Calu3 (cell line): ENCODE results near the gene NUTM1. TPM values are rescaled to one million over a fixed set of nuclear protein-coding genes. Genes with fewer than 3 reads are reported as not detected.

Experiments
- BruUV-seq: library from RNA; stranded (reverse); fragments of 400-500 nt; replicated peaks from 2 replicates; lab custom pipeline; 2021; lab: Mats Ljungman, UMichigan
- CTCF ChIA-PET: fragments of 300-600 bp; sonication (Branson Sonifier 250); formaldehyde crosslinking; loops from one replicate; lab custom pipeline; 2022; ENCODE audit warnings: antibody characterized with exemption; lab: Charles Lee
- DNase-seq: peaks from one replicate; pipeline ENCODE4 v3.0.0; 2022
- H3K27ac Mint-ChIP-seq: one replicate; pipeline ENCODE4 v1.8.0; 2022; ENCODE audit warnings: mixed read lengths; ENCODE audit not compliant: unreplicated experiment
- H3K27me3 Mint-ChIP-seq: one replicate; pipeline ENCODE4 v1.8.0; 2022; ENCODE audit warnings: mixed read lengths; ENCODE audit not compliant: unreplicated experiment
- H3K36me3 Mint-ChIP-seq: one replicate; pipeline ENCODE4 v1.8.0; 2022; ENCODE audit warnings: mild to moderate bottlenecking, moderate library complexity, mixed read lengths; ENCODE audit not compliant: insufficient read depth, unreplicated experiment
- H3K4me1 Mint-ChIP-seq: one replicate; pipeline ENCODE4 v1.8.0; 2022; ENCODE audit warnings: mild to moderate bottlenecking, low read depth, mixed read lengths; ENCODE audit not compliant: unreplicated experiment
- H3K4me3 Mint-ChIP-seq: one replicate; pipeline ENCODE4 v1.8.0; 2022; ENCODE audit warnings: mild to moderate bottlenecking, low read depth, moderate library complexity, mixed read lengths; ENCODE audit not compliant: unreplicated experiment
- H3K9me3 Mint-ChIP-seq: one replicate; pipeline ENCODE4 v1.8.0; 2022; ENCODE audit warnings: low read depth, mixed read lengths; ENCODE audit not compliant: unreplicated experiment
- CTCF ChIP-seq: fragments of 200-600 bp; IDR thresholded peaks from one replicate; pipeline ENCODE4 v1.8.0; 2022; ENCODE audit warnings: antibody characterized with exemption; ENCODE audit not compliant: unreplicated experiment
- intact Hi-C: fragments of 100-400 bp; cut with micrococcal nuclease; formaldehyde crosslinking; loops from one replicate; pipeline ENCODE4 v1.10.0; 2022; ENCODE audit not compliant: unreplicated experiment
- total RNA-seq: library from RNA; stranded (reverse); gene quantifications from 2 replicates; pipeline ENCODE4 v1.2.3, GENCODE V29; 2022

The NUTM1 gene
- total RNA-seq, 1 experiment from 2014 or later: not detected

GRCh38 chr15:34355241-34355640 lies 12.1 kb downstream of the NUTM1 start:
- Mint-ChIP-seq H3K27ac (no peak overlapping the region), H3K36me3 (peaks cover 10% of the 10 kb centered on the region), H3K9me3 (no peaks in the 10 kb centered on the region), H3K4me1 (peaks cover 9% of the 10 kb centered on the region), H3K4me3 (no peak overlapping the region), H3K27me3 (no peaks in the 10 kb centered on the region)
- no TSS peak for BruUV-seq
- intact Hi-C loops: no loop called here
- CTCF ChIA-PET: no interaction called here
- DNase-seq: no peak
- TF ChIP-seq CTCF: no peak

- Mint-ChIP-seq H3K27ac (no peak overlapping the region), H3K4me1 (peaks cover 29% of the 10 kb centered on the region), H3K9me3 (no peaks in the 10 kb centered on the region), H3K27me3 (no peaks in the 10 kb centered on the region), H3K4me3 (no peak overlapping the region), H3K36me3 (peaks cover 17% of the 10 kb centered on the region)
- BruUV-seq: no TSS peak
- no peak for TF ChIP-seq CTCF
- intact Hi-C loops: no loop called here
- CTCF ChIA-PET: no interaction called here
- DNase-seq: no peak
Measured at GRCh38 chr15:34357653-34358052, 14.5 kb downstream of the NUTM1 start.

GRCh38 chr15:34358367-34358766 lies 15.3 kb downstream of the NUTM1 start:
- H3K4me1 Mint-ChIP-seq: peaks cover 34% of the 10 kb centered on the region
- no TSS peak for BruUV-seq
- no peak for DNase-seq
- TF ChIP-seq CTCF: no peak
- intact Hi-C loops: no loop called here
- H3K27ac Mint-ChIP-seq: no peak overlapping the region
- CTCF ChIA-PET: no interaction called here
- H3K9me3 Mint-ChIP-seq: no peaks in the 10 kb centered on the region
- no peaks in the 10 kb centered on the region for H3K27me3 Mint-ChIP-seq
- peaks cover 21% of the 10 kb centered on the region for H3K36me3 Mint-ChIP-seq
- H3K4me3 Mint-ChIP-seq: no peak overlapping the region

GRCh38 chr15:34358948-34359347 lies 15.8 kb downstream of the NUTM1 start:
- no peak for DNase-seq
- H3K4me3 Mint-ChIP-seq: no peak overlapping the region
- CTCF ChIA-PET: no interaction called here
- H3K4me1 Mint-ChIP-seq: peaks cover 34% of the 10 kb centered on the region
- peaks cover 21% of the 10 kb centered on the region for H3K36me3 Mint-ChIP-seq
- no TSS peak for BruUV-seq
- no peak overlapping the region for H3K27ac Mint-ChIP-seq
- H3K9me3 Mint-ChIP-seq: no peaks in the 10 kb centered on the region
- intact Hi-C loops: no loop called here
- TF ChIP-seq CTCF: no peak
- no peaks in the 10 kb centered on the region for H3K27me3 Mint-ChIP-seq
